ENCODE results near the gene CDK12.

Gene CDK12

GRCh38 chr17:39443326-39443725, 18.0 kb upstream of the CDK12 start:
- peaks cover 16% of the 10 kb centered on the region for H4K20me1 ChIP-seq (ENCODE audit: insufficient read depth, low read length, poor library complexity, severe bottlenecking)
- TF ChIP-seq EZH2phosphoT487 (IDR thresholded peaks at IDR 0.05; ENCODE audit: borderline replicate concordance) (no peak), CTCF (conservative IDR thresholded peaks at IDR 0.05; ENCODE audit: low read length) (no peak)
- peaks cover 43% of the 10 kb centered on the region for H3K79me2 ChIP-seq (ENCODE audit: insufficient read depth, low read length)
- H3F3A ChIP-seq (ENCODE audit: low read depth) = no peaks in the 10 kb centered on the region
- H3K9me3 ChIP-seq (ENCODE audit: insufficient read depth, low read depth, low read length) = no peaks in the 10 kb centered on the region
- H3K9me2 ChIP-seq (replicated peaks; ENCODE audit: low read depth, low read length) = no peaks in the 10 kb centered on the region
- no peak overlapping the region for H3K9ac ChIP-seq (ENCODE audit: low read depth, low read length, poor library complexity, severe bottlenecking)
- H2AFZ ChIP-seq (ENCODE audit: low read length) = no peak overlapping the region
- H3K4me1 ChIP-seq (ENCODE audit: insufficient read depth, low read length, poor library complexity, severe bottlenecking) = peaks cover 5% of the 10 kb centered on the region
- H3K4me2 ChIP-seq (ENCODE audit: low read depth, low read length, poor library complexity, severe bottlenecking) = no peak overlapping the region
- H3K4me3 ChIP-seq (ENCODE audit: low read length, poor library complexity, severe bottlenecking) = no peak overlapping the region
- peaks cover 71% of the 10 kb centered on the region; the same call in 1 of the 2 replicates for H3K36me3 ChIP-seq (ENCODE audit: insufficient read depth, low read length)
- H3K27me3 ChIP-seq (ENCODE audit: insufficient read depth, low read length, poor library complexity, severe bottlenecking) = no peaks in the 10 kb centered on the region

DNA sequence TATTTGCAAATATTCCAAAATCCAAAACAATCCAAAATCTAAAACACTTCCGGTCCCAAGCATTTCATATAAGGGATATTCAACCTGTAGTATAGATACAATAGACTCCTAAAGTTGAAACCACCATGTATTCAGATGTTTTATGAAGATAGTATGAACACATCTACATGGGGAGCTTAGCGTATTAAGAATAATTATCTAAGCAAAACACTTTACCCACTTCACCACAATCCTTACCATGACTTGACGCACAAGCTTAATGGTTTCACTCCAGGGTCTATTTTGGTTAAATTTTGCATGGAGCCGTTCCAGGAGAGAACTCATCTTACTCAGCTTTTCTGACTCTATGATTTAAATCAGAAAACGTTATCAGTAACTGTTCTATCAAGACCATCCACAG, 13.7 kb upstream of the CDK12 start:
- Histone ChIP-seq H3K79me2 (ENCODE audit: insufficient read depth, low read length) (peaks cover 75% of the 10 kb centered on the region), H4K20me1 (ENCODE audit: insufficient read depth, low read length, poor library complexity, severe bottlenecking) (peaks cover 30% of the 10 kb centered on the region), H3K36me3 (ENCODE audit: insufficient read depth, low read length) (peaks cover 34% of the 10 kb centered on the region; the same call in 1 of the 2 replicates)

DNA sequence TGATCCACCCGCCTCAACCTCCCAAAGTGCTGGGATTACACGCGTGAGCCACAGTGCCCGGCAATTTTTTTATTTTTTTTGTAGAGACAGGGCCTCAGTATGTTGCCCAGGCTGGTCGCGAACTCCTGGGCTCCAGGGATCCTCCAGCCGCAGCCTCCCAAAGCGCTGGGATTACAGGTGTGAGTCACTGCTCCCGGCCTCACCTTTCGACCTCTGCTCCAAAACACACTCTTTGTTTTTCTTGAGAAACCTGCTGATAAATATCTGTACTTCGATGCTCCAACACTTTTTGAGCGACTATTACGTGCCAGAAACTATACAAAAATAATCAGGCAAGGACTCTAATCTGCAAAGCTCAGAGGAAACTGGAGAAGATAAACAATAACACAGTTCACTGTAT, 11.2 kb upstream of the CDK12 start:
- H3K79me2 ChIP-seq (ENCODE audit: insufficient read depth, low read length) = peaks cover 65% of the 10 kb centered on the region

More for the DNA sequence above, 13.7 kb upstream of the CDK12 start:
- Histone ChIP-seq H3K9ac (ENCODE audit: low read depth, low read length, poor library complexity, severe bottlenecking) (peak overlapping the region; percentile 48), H3F3A (ENCODE audit: low read depth) (no peaks in the 10 kb centered on the region), H3K9me3 (ENCODE audit: insufficient read depth, low read depth, low read length) (no peaks in the 10 kb centered on the region), H3K4me1 (ENCODE audit: insufficient read depth, low read length, poor library complexity, severe bottlenecking) (peaks cover 25% of the 10 kb centered on the region), H3K27me3 (ENCODE audit: insufficient read depth, low read length, poor library complexity, severe bottlenecking) (no peaks in the 10 kb centered on the region), H3K4me2 (ENCODE audit: low read depth, low read length, poor library complexity, severe bottlenecking) (peak overlapping the region; percentile 92), H3K9me2 (replicated peaks; ENCODE audit: low read depth, low read length) (no peaks in the 10 kb centered on the region), H2AFZ (ENCODE audit: low read length) (no peak overlapping the region), H3K4me3 (ENCODE audit: low read length, poor library complexity, severe bottlenecking) (peak overlapping the region; percentile 43)
- no peak for TF ChIP-seq EZH2phosphoT487 (IDR thresholded peaks at IDR 0.05; ENCODE audit: borderline replicate concordance)
- no peak for TF ChIP-seq CTCF (conservative IDR thresholded peaks at IDR 0.05; ENCODE audit: low read length)

More for the DNA sequence above, 11.2 kb upstream of the CDK12 start:
- peaks cover 25% of the 10 kb centered on the region for H4K20me1 ChIP-seq (ENCODE audit: insufficient read depth, low read length, poor library complexity, severe bottlenecking)
- H2AFZ ChIP-seq (ENCODE audit: low read length) = no peak overlapping the region
- peaks cover 14% of the 10 kb centered on the region; the same call in 1 of the 2 replicates for H3K36me3 ChIP-seq (ENCODE audit: insufficient read depth, low read length)
- H3K27me3 ChIP-seq (ENCODE audit: insufficient read depth, low read length, poor library complexity, severe bottlenecking) = no peaks in the 10 kb centered on the region
- peaks cover 25% of the 10 kb centered on the region for H3K4me1 ChIP-seq (ENCODE audit: insufficient read depth, low read length, poor library complexity, severe bottlenecking)
- H3K9me3 ChIP-seq (ENCODE audit: insufficient read depth, low read depth, low read length) = no peaks in the 10 kb centered on the region
- H3K9me2 ChIP-seq (replicated peaks; ENCODE audit: low read depth, low read length) = no peaks in the 10 kb centered on the region
- peak overlapping the region; percentile 92 for H3K4me2 ChIP-seq (ENCODE audit: low read depth, low read length, poor library complexity, severe bottlenecking)
- H3K9ac ChIP-seq (ENCODE audit: low read depth, low read length, poor library complexity, severe bottlenecking) = peak overlapping the region; percentile 95
- peak overlapping the region; percentile 99 for H3K4me3 ChIP-seq (ENCODE audit: low read length, poor library complexity, severe bottlenecking)
- TF ChIP-seq CTCF (conservative IDR thresholded peaks at IDR 0.05; ENCODE audit: low read length) (no peak), EZH2phosphoT487 (IDR thresholded peaks at IDR 0.05; ENCODE audit: borderline replicate concordance) (no peak)
- peaks cover 4% of the 10 kb centered on the region; the same call in 1 of the 2 replicates for H3F3A ChIP-seq (ENCODE audit: low read depth)
